Osteoblast (primary cell): ENCODE results near the gene ZFPM1. TPM values are rescaled to one million over a fixed set of nuclear protein-coding genes. Genes with fewer than 3 reads are reported as not detected.

Experiments used
- DNase-seq: peaks from one replicate; pipeline ENCODE4 v3.0.0; 2011; ENCODE audit warnings: low spot score, mixed read lengths; ENCODE audit not compliant: insufficient read length; ENCODE audit errors: missing footprints
- H2AFZ ChIP-seq: 2 replicates; pipeline ENCODE4 v1.6.0; 2011; ENCODE audit warnings: mild to moderate bottlenecking, low read length
- H3K27ac ChIP-seq: 2 replicates; pipeline ENCODE4 v1.5.1; 2011; ENCODE audit warnings: mild to moderate bottlenecking, low read depth, low read length, moderate library complexity
- H3K27me3 ChIP-seq: 2 replicates; pipeline ENCODE4 v1.6.0; 2012; ENCODE audit warnings: mild to moderate bottlenecking, control low read depth, inconsistent platforms, low read length, moderate library complexity; ENCODE audit not compliant: insufficient read depth
- H3K36me3 ChIP-seq: 2 replicates; pipeline ENCODE4 v1.5.1; 2011; ENCODE audit warnings: mild to moderate bottlenecking, low read length, control low read depth, moderate library complexity; ENCODE audit not compliant: insufficient read depth
- H3K4me1 ChIP-seq: 2 replicates; pipeline ENCODE4 v1.5.1; 2011; ENCODE audit warnings: mild to moderate bottlenecking, low read length, control low read depth, moderate library complexity; ENCODE audit not compliant: insufficient read depth
- H3K4me2 ChIP-seq: 2 replicates; pipeline ENCODE4 v1.6.0; 2011; ENCODE audit warnings: mild to moderate bottlenecking, low read length; ENCODE audit not compliant: insufficient read depth
- H3K4me3 ChIP-seq: fragments of 200-600 bp; sonication (generic); 3 replicates; pipeline ENCODE4 v1.5.1; 2012; ENCODE audit warnings: mild to moderate bottlenecking, low read length, inconsistent platforms; ENCODE audit not compliant: insufficient read depth
- H3K79me2 ChIP-seq: 2 replicates; pipeline ENCODE4 v1.6.0; 2012; ENCODE audit warnings: mild to moderate bottlenecking, low read length, control low read depth, inconsistent platforms; ENCODE audit not compliant: insufficient read depth
- H3K9me3 ChIP-seq: 2 replicates; pipeline ENCODE4 v1.5.1; 2011; ENCODE audit warnings: low read depth, low read length, control low read depth
- H4K20me1 ChIP-seq: 2 replicates; pipeline ENCODE4 v1.6.0; 2012; ENCODE audit warnings: mild to moderate bottlenecking, low read length, control low read depth; ENCODE audit not compliant: insufficient read depth
- total RNA-seq: library from RNA; depleted of rRNA; stranded (reverse); fragments of >200 nt; gene quantifications from 2 replicates; pipeline ENCODE4 v1.2.3, GENCODE V29; 2012
- TF ChIP-seq, protein P1 (sequence below): IDR thresholded peaks from 2 replicates; pipeline ENCODE4 v1.5.1; 2011; ENCODE audit warnings: mild to moderate bottlenecking, low read depth, low read length, moderate library complexity; ENCODE audit errors: extremely low read depth

Gene ZFPM1
- total RNA-seq, 1 donor: 2.2 TPM

DNA sequence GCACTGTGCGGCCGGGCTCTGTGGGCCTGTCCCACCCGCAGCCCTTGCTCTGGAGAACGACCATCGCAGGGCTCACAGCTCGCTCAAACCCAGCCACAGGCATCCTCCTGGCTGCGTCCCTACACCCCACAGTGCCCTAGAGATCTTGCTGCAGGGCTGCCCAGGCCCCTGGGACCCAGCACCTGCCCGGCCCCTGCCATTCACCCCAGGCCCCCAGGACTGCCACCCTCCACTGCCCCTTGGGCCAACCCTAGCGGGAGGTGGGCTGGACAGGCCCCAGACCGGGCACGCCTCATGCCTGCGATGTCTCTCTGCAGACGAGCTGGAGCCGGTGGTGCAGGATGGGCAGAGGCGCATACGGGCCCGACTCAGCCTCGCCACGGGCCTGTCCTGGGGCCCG lies 61.0 kb downstream of the ZFPM1 start:
- H2AFZ ChIP-seq: no peak overlapping the region
- H3K4me2 ChIP-seq: no peak overlapping the region
- H3K36me3 ChIP-seq: no peaks in the 10 kb centered on the region
- no peaks in the 10 kb centered on the region for H3K79me2 ChIP-seq
- H3K27ac ChIP-seq: no peak overlapping the region
- no peaks in the 10 kb centered on the region for H4K20me1 ChIP-seq
- H3K4me1 ChIP-seq: no peaks in the 10 kb centered on the region
- no peak for DNase-seq
- H3K9me3 ChIP-seq: no peaks in the 10 kb centered on the region
- H3K4me3 ChIP-seq: no peak overlapping the region
- TF ChIP-seq, protein P1, sequence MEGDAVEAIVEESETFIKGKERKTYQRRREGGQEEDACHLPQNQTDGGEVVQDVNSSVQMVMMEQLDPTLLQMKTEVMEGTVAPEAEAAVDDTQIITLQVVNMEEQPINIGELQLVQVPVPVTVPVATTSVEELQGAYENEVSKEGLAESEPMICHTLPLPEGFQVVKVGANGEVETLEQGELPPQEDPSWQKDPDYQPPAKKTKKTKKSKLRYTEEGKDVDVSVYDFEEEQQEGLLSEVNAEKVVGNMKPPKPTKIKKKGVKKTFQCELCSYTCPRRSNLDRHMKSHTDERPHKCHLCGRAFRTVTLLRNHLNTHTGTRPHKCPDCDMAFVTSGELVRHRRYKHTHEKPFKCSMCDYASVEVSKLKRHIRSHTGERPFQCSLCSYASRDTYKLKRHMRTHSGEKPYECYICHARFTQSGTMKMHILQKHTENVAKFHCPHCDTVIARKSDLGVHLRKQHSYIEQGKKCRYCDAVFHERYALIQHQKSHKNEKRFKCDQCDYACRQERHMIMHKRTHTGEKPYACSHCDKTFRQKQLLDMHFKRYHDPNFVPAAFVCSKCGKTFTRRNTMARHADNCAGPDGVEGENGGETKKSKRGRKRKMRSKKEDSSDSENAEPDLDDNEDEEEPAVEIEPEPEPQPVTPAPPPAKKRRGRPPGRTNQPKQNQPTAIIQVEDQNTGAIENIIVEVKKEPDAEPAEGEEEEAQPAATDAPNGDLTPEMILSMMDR: no peak
- no peaks in the 10 kb centered on the region for H3K27me3 ChIP-seq

DNA sequence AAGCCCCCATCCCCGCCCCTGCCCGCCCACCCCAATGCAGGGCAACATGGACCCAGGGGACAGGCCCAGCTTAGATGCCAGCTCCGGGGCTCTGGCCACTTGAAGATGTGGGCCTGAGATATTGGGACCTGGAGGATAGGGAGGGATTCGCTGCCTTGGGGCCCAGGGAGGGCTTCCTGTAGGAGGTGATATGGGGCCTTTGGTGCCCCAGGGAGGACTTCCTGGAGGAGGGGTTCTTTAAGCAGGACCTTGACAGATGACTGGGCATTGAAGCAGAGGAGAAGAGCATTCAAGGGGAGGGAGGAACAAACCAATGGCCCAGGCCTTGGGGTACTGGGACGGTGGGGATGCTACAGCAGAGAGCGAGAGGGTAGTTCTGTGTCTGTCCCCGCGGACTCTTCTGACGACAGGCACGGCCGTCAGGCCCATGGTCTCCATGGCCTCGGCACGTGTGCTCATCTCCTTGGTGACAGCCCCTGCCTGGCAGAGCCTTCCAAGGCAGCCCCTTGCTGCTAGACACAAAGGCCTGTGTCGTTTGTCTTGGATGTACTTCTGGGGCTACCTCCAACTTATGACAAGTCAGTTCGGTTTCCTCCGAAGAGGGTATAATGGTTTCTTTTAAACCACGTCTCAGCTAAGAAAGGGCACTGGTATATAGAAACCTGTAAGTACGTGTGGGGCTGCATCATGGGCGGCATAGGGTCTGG lies 61.6 kb downstream of the ZFPM1 start:
- no peak overlapping the region for H3K4me2 ChIP-seq
- H4K20me1 ChIP-seq: no peaks in the 10 kb centered on the region
- H3K27ac ChIP-seq: no peak overlapping the region
- no peaks in the 10 kb centered on the region for H3K27me3 ChIP-seq
- no peaks in the 10 kb centered on the region for H3K4me1 ChIP-seq
- no peaks in the 10 kb centered on the region for H3K9me3 ChIP-seq
- no peak overlapping the region for H3K4me3 ChIP-seq
- no peak overlapping the region for H2AFZ ChIP-seq
- TF ChIP-seq, protein P1: no peak
- no peaks in the 10 kb centered on the region for H3K36me3 ChIP-seq
- H3K79me2 ChIP-seq: no peaks in the 10 kb centered on the region
- no peak for DNase-seq

DNA sequence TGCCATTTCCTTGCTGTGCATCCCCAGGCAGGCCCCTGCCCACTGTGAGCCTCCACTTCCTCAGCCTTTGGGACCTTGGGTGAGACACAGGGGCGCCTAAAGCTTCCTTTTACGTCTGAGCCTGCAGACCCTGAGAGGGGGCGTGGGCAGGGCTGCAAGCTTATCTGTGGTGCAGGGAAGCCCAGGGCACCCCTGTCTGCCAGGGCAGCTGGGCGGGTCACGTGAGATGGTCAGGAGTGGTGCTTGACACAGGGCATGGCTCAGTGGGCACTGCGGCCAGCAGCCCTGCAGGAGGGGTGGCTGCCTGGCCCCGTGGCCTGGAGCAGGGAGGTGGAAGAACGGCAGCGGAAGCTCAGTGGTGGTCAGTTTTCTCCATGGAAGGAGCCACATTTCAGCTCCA lies 62.3 kb downstream of the ZFPM1 start:
- no peak overlapping the region for H3K4me3 ChIP-seq
- TF ChIP-seq, protein P1: no peak

DNA sequence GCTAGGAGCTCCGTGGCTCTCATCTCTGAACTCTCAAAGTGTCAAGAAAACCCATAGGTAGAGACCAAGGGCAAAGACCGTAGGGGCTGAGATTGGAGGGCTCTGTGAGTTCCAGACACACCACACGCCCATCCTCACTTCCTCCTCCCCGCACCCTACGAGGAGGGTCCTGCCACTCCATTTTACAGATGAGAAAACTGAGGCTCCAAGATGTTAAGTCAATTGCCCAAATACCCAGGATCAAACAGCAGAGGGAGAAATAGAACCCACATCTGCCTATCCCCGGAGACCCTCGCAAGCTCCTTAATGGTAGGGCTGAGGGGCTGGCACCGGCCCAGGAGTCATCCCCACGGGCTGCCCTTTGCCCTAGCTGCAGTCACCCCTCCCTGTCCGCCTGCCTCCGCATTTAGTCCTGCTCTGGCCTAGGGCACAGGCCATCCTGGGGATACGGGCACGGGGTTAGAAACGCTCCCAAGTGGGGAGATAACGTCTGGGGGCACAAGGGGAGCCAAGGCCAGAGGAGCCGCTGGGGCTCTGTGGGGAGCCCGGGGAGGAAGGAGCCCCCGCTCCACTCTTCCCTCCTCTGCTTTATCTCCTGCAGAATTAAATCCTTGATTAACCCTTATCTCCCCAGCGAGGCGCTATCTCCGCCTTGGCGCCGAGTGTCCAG lies 63.0 kb downstream of the ZFPM1 start:
- H2AFZ ChIP-seq: no peak overlapping the region
- TF ChIP-seq, protein P1: no peak
- H3K4me3 ChIP-seq: no peak overlapping the region
- no peak overlapping the region for H3K27ac ChIP-seq
- no peaks in the 10 kb centered on the region for H3K36me3 ChIP-seq
- no peaks in the 10 kb centered on the region for H3K27me3 ChIP-seq
- H3K4me1 ChIP-seq: no peaks in the 10 kb centered on the region
- H3K9me3 ChIP-seq: no peaks in the 10 kb centered on the region
- DNase-seq: no peak
- H3K79me2 ChIP-seq: no peaks in the 10 kb centered on the region
- H4K20me1 ChIP-seq: no peaks in the 10 kb centered on the region
- no peak overlapping the region for H3K4me2 ChIP-seq

More for the DNA sequence above, 62.3 kb downstream of the ZFPM1 start:
- H3K27me3 ChIP-seq: no peaks in the 10 kb centered on the region
- H3K4me2 ChIP-seq: no peak overlapping the region
- H4K20me1 ChIP-seq: no peaks in the 10 kb centered on the region
- H2AFZ ChIP-seq: no peak overlapping the region
- H3K79me2 ChIP-seq: no peaks in the 10 kb centered on the region
- no peaks in the 10 kb centered on the region for H3K9me3 ChIP-seq
- H3K27ac ChIP-seq: no peak overlapping the region
- H3K4me1 ChIP-seq: no peaks in the 10 kb centered on the region
- H3K36me3 ChIP-seq: no peaks in the 10 kb centered on the region
- no peak for DNase-seq
